GM12892 (cell line): ENCODE data around the gene CBX3.
"Not testable (repeated sequence)": the region's sequence is repeated elsewhere in the genome, so short reads cannot be mapped to it uniquely, and the experiment has no call there.

Source experiments
- DNase-seq: peaks from one replicate; pipeline ENCODE4 v3.0.0; 2011; ENCODE audit not compliant: insufficient read length
- FAIRE-seq: peaks from 2 replicates; lab custom pipeline; 2011; peaks lifted over from hg19 to GRCh38; lab: Jason Lieb, UNC
- POLR2A ChIP-seq: IDR thresholded peaks from 2 replicates; pipeline ENCODE4 v1.6.1; 2011; ENCODE audit warnings: low read depth, low read length, control low read depth
- POLR2AphosphoS5 ChIP-seq: IDR thresholded peaks from 2 replicates; pipeline ENCODE4 v1.6.1; 2011; ENCODE audit warnings: low read depth, low read length, control low read depth
- TAF1 ChIP-seq: IDR thresholded peaks from 2 replicates; pipeline ENCODE4 v1.6.1; 2011; ENCODE audit warnings: low read depth, mild to moderate bottlenecking, control low read depth, low read length, borderline replicate concordance

The CBX3 gene

GRCh38 chr7:26178272-26178960, 23.1 kb upstream of the CBX3 start:
- FAIRE-seq (no peak), DNase-seq (no peak)
- no peak for TF ChIP-seq TAF1
- TF ChIP-seq POLR2AphosphoS5: no peak
- no peak for TF ChIP-seq POLR2A

GRCh38 chr7:26179422-26179821, 22.1 kb upstream of the CBX3 start:
- no peak for TF ChIP-seq POLR2A
- TF ChIP-seq TAF1: no peak
- no peak for TF ChIP-seq POLR2AphosphoS5
- DNase-seq (no peak), FAIRE-seq (no peak)

GRCh38 chr7:26179826-26180497, 21.6 kb upstream of the CBX3 start:
- FAIRE-seq (no peak), DNase-seq (no peak)
- TF ChIP-seq POLR2A (no peak), TAF1 (no peak), POLR2AphosphoS5 (no peak)

GRCh38 chr7:26180792-26181198, 20.8 kb upstream of the CBX3 start:
- no peak for TF ChIP-seq POLR2A
- no peak for TF ChIP-seq TAF1
- TF ChIP-seq POLR2AphosphoS5: no peak
- DNase-seq: no peak
- no peak for FAIRE-seq

- DNase-seq: no peak
- no peak for FAIRE-seq
- TF ChIP-seq POLR2AphosphoS5 (no peak), TAF1 (no peak), POLR2A (no peak)
Observed at GRCh38 chr7:26181474-26182227, 19.9 kb upstream of the CBX3 start.

GRCh38 chr7:26182283-26182682, 19.3 kb upstream of the CBX3 start:
- FAIRE-seq: no peak
- no peak for DNase-seq
- TF ChIP-seq TAF1: no peak
- no peak for TF ChIP-seq POLR2A
- no peak; the same call in 1 of the 2 replicates for TF ChIP-seq POLR2AphosphoS5

GRCh38 chr7:26182706-26183105, 18.8 kb upstream of the CBX3 start:
- TF ChIP-seq TAF1 (no peak), POLR2AphosphoS5 (no peak), POLR2A (no peak)
- DNase-seq (no peak), FAIRE-seq (no peak)

- DNase-seq: no peak
- no peak for TF ChIP-seq POLR2AphosphoS5
- FAIRE-seq: no peak
Observed at GRCh38 chr7:26183545-26184280, 17.8 kb upstream of the CBX3 start.

- peak; percentile 33; the same call in 1 of the 2 replicates for TF ChIP-seq POLR2AphosphoS5
- FAIRE-seq, DNase-seq: not testable (repeated sequence)
Observed at GRCh38 chr7:26184281-26185101, 17.1 kb upstream of the CBX3 start.

GRCh38 chr7:26185131-26185843, 16.3 kb upstream of the CBX3 start:
- FAIRE-seq: no peak
- no peak for DNase-seq
- TF ChIP-seq POLR2A: peak; percentile 22
- no peak for TF ChIP-seq TAF1
- TF ChIP-seq POLR2AphosphoS5: peak; percentile 16

- DNase-seq (no peak), FAIRE-seq (peak; percentile 88)
- no peak for TF ChIP-seq TAF1
- TF ChIP-seq POLR2AphosphoS5: no peak
- no peak for TF ChIP-seq POLR2A
Observed at GRCh38 chr7:26185844-26186180, 15.7 kb upstream of the CBX3 start.
